ENCODE results near the gene NTM.
A peak's percentile ranks its signal among the peaks of the same experiment; 100 is the strongest.

The NTM gene

GRCh38 chr11:131902421-131902820, 532.0 kb downstream of the NTM start:
- no peaks in the 10 kb centered on the region for H3K27me3 ChIP-seq (ENCODE audit: control insufficient read depth in 1 of 2, insufficient read depth in 1 of 2, low read length in 2 of 2)
- no peak overlapping the region for H3K4ac ChIP-seq (ENCODE audit: low read depth in 1 of 2, low read length in 2 of 2)
- no peak overlapping the region for H3K23ac ChIP-seq (ENCODE audit: low read length in 2 of 2)
- H3K9ac ChIP-seq (ENCODE audit: low read length): no peak overlapping the region
- peaks cover 6% of the 10 kb centered on the region for H3K4me1 ChIP-seq (ENCODE audit: control insufficient read depth, insufficient read depth, low read depth, low read length)
- no peak overlapping the region for H3K14ac ChIP-seq (ENCODE audit: low read length in 2 of 2)
- H3K4me2 ChIP-seq (ENCODE audit: low read length, poor library complexity, severe bottlenecking): no peak overlapping the region
- H2BK15ac ChIP-seq (ENCODE audit: low read depth, poor library complexity, severe bottlenecking): no peak overlapping the region
- peak overlapping the region; percentile 79 for H2AK5ac ChIP-seq (ENCODE audit: low read length, severe bottlenecking)
- no peak overlapping the region for H4K8ac ChIP-seq (ENCODE audit: low read length)
- no peaks in the 10 kb centered on the region for H3K9me3 ChIP-seq (ENCODE audit: control insufficient read depth, low read length)
- no peaks in the 10 kb centered on the region for H3K36me3 ChIP-seq (ENCODE audit: control insufficient read depth in 1 of 2, insufficient read depth in 2 of 2, low read depth in 1 of 2, low read length in 2 of 2)
- no peak overlapping the region for H3K4me3 ChIP-seq (ENCODE audit: insufficient read depth in 1 of 2, low read depth in 1 of 2, low read length in 2 of 2)
- no peak overlapping the region for H3K27ac ChIP-seq (ENCODE audit: low read length, poor library complexity, severe bottlenecking)
- no peak overlapping the region for H2BK120ac ChIP-seq (ENCODE audit: low read depth, low read length)
- no peak overlapping the region for H2AFZ ChIP-seq (ENCODE audit: low read depth, low read length)
- no peak for DNase-seq
- H4K91ac ChIP-seq (ENCODE audit: low read length): no peak overlapping the region
- H3K18ac ChIP-seq (ENCODE audit: low read depth in 1 of 2, low read length in 2 of 2): no peak overlapping the region
- no peak overlapping the region for H2BK12ac ChIP-seq (ENCODE audit: low read length in 2 of 2)
- H3K79me1 ChIP-seq (replicated peaks; ENCODE audit: low read length, poor library complexity, severe bottlenecking): peaks cover 8% of the 10 kb centered on the region
- no peak overlapping the region for H2BK5ac ChIP-seq (ENCODE audit: low read depth, low read length, poor library complexity, severe bottlenecking)
- WGBS: 100% methylated on average over 1 of the region's 1 CpG

GRCh38 chr11:131903074-131903473, 532.7 kb downstream of the NTM start:
- no peak for DNase-seq

GRCh38 chr11:131904756-131905155, 534.3 kb downstream of the NTM start:
- Histone ChIP-seq H3K9ac (ENCODE audit: low read length) (no peak overlapping the region), H3K36me3 (ENCODE audit: control insufficient read depth in 1 of 2, insufficient read depth in 2 of 2, low read depth in 1 of 2, low read length in 2 of 2) (no peaks in the 10 kb centered on the region), H4K91ac (ENCODE audit: low read length) (no peak overlapping the region), H2BK12ac (ENCODE audit: low read length in 2 of 2) (no peak overlapping the region), H2BK5ac (ENCODE audit: low read depth, low read length, poor library complexity, severe bottlenecking) (no peak overlapping the region), H3K4ac (ENCODE audit: low read depth in 1 of 2, low read length in 2 of 2) (no peak overlapping the region), H3K4me3 (ENCODE audit: insufficient read depth in 1 of 2, low read depth in 1 of 2, low read length in 2 of 2) (no peak overlapping the region), H4K8ac (ENCODE audit: low read length) (no peak overlapping the region), H3K4me1 (ENCODE audit: control insufficient read depth, insufficient read depth, low read depth, low read length) (peaks cover 7% of the 10 kb centered on the region), H3K18ac (ENCODE audit: low read depth in 1 of 2, low read length in 2 of 2) (no peak overlapping the region), H3K14ac (ENCODE audit: low read length in 2 of 2) (no peak overlapping the region), H3K79me1 (replicated peaks; ENCODE audit: low read length, poor library complexity, severe bottlenecking) (peaks cover 10% of the 10 kb centered on the region), H3K27ac (ENCODE audit: low read length, poor library complexity, severe bottlenecking) (peak overlapping the region; percentile 41), H2AK5ac (ENCODE audit: low read length, severe bottlenecking) (no peak overlapping the region), H3K9me3 (ENCODE audit: control insufficient read depth, low read length) (no peaks in the 10 kb centered on the region), H3K4me2 (ENCODE audit: low read length, poor library complexity, severe bottlenecking) (no peak overlapping the region), H2AFZ (ENCODE audit: low read depth, low read length) (no peak overlapping the region), H3K23ac (ENCODE audit: low read length in 2 of 2) (no peak overlapping the region), H2BK15ac (ENCODE audit: low read depth, poor library complexity, severe bottlenecking) (no peak overlapping the region), H3K27me3 (ENCODE audit: control insufficient read depth in 1 of 2, insufficient read depth in 1 of 2, low read length in 2 of 2) (no peaks in the 10 kb centered on the region), H2BK120ac (ENCODE audit: low read depth, low read length) (no peak overlapping the region)
- WGBS: 38% methylated on average over 3 of the region's 3 CpGs
- DNase-seq: no peak

More at GRCh38 chr11:131903074-131903473, 532.7 kb downstream of the NTM start:
- H3K9ac ChIP-seq (ENCODE audit: low read length): no peak overlapping the region
- H3K9me3 ChIP-seq (ENCODE audit: control insufficient read depth, low read length): no peaks in the 10 kb centered on the region
- H4K8ac ChIP-seq (ENCODE audit: low read length): no peak overlapping the region
- H3K14ac ChIP-seq (ENCODE audit: low read length in 2 of 2): no peak overlapping the region
- no peak overlapping the region for H2BK15ac ChIP-seq (ENCODE audit: low read depth, poor library complexity, severe bottlenecking)
- no peak overlapping the region for H3K23ac ChIP-seq (ENCODE audit: low read length in 2 of 2)
- 100% methylated on average over 5 of the region's 5 CpGs for WGBS
- peaks cover 7% of the 10 kb centered on the region for H3K4me1 ChIP-seq (ENCODE audit: control insufficient read depth, insufficient read depth, low read depth, low read length)
- no peak overlapping the region for H3K27ac ChIP-seq (ENCODE audit: low read length, poor library complexity, severe bottlenecking)
- H3K4ac ChIP-seq (ENCODE audit: low read depth in 1 of 2, low read length in 2 of 2): no peak overlapping the region
- H3K4me3 ChIP-seq (ENCODE audit: insufficient read depth in 1 of 2, low read depth in 1 of 2, low read length in 2 of 2): no peak overlapping the region
- H3K36me3 ChIP-seq (ENCODE audit: control insufficient read depth in 1 of 2, insufficient read depth in 2 of 2, low read depth in 1 of 2, low read length in 2 of 2): no peaks in the 10 kb centered on the region
- H4K91ac ChIP-seq (ENCODE audit: low read length): no peak overlapping the region
- H2BK12ac ChIP-seq (ENCODE audit: low read length in 2 of 2): no peak overlapping the region
- H2BK120ac ChIP-seq (ENCODE audit: low read depth, low read length): no peak overlapping the region
- H3K79me1 ChIP-seq (replicated peaks; ENCODE audit: low read length, poor library complexity, severe bottlenecking): peaks cover 10% of the 10 kb centered on the region
- no peak overlapping the region for H2BK5ac ChIP-seq (ENCODE audit: low read depth, low read length, poor library complexity, severe bottlenecking)
- H3K27me3 ChIP-seq (ENCODE audit: control insufficient read depth in 1 of 2, insufficient read depth in 1 of 2, low read length in 2 of 2): no peaks in the 10 kb centered on the region
- no peak overlapping the region for H3K4me2 ChIP-seq (ENCODE audit: low read length, poor library complexity, severe bottlenecking)
- H3K18ac ChIP-seq (ENCODE audit: low read depth in 1 of 2, low read length in 2 of 2): no peak overlapping the region
- no peak overlapping the region for H2AFZ ChIP-seq (ENCODE audit: low read depth, low read length)
- H2AK5ac ChIP-seq (ENCODE audit: low read length, severe bottlenecking): no peak overlapping the region

- Histone ChIP-seq H3K9me3 (ENCODE audit: control insufficient read depth, low read length) (no peaks in the 10 kb centered on the region), H3K4ac (ENCODE audit: low read depth in 1 of 2, low read length in 2 of 2) (no peak overlapping the region), H3K9ac (ENCODE audit: low read length) (no peak overlapping the region), H3K4me2 (ENCODE audit: low read length, poor library complexity, severe bottlenecking) (no peak overlapping the region), H3K23ac (ENCODE audit: low read length in 2 of 2) (no peak overlapping the region), H3K4me1 (ENCODE audit: control insufficient read depth, insufficient read depth, low read depth, low read length) (peaks cover 8% of the 10 kb centered on the region), H3K27me3 (ENCODE audit: control insufficient read depth in 1 of 2, insufficient read depth in 1 of 2, low read length in 2 of 2) (no peaks in the 10 kb centered on the region), H4K91ac (ENCODE audit: low read length) (no peak overlapping the region), H2BK5ac (ENCODE audit: low read depth, low read length, poor library complexity, severe bottlenecking) (no peak overlapping the region), H3K18ac (ENCODE audit: low read depth in 1 of 2, low read length in 2 of 2) (no peak overlapping the region), H4K8ac (ENCODE audit: low read length) (no peak overlapping the region), H2BK12ac (ENCODE audit: low read length in 2 of 2) (no peak overlapping the region), H2AFZ (ENCODE audit: low read depth, low read length) (no peak overlapping the region), H3K36me3 (ENCODE audit: control insufficient read depth in 1 of 2, insufficient read depth in 2 of 2, low read depth in 1 of 2, low read length in 2 of 2) (no peaks in the 10 kb centered on the region), H2AK5ac (ENCODE audit: low read length, severe bottlenecking) (peak overlapping the region; percentile 25), H2BK15ac (ENCODE audit: low read depth, poor library complexity, severe bottlenecking) (no peak overlapping the region), H3K14ac (ENCODE audit: low read length in 2 of 2) (no peak overlapping the region), H3K79me1 (replicated peaks; ENCODE audit: low read length, poor library complexity, severe bottlenecking) (peaks cover 10% of the 10 kb centered on the region), H3K4me3 (ENCODE audit: insufficient read depth in 1 of 2, low read depth in 1 of 2, low read length in 2 of 2) (no peak overlapping the region), H2BK120ac (ENCODE audit: low read depth, low read length) (no peak overlapping the region), H3K27ac (ENCODE audit: low read length, poor library complexity, severe bottlenecking) (no peak overlapping the region)
- no peak for DNase-seq
- WGBS: 51% methylated on average over 4 of the region's 4 CpGs
Observed at GRCh38 chr11:131906963-131907362, 536.5 kb downstream of the NTM start.

Measured in mesenchymal stem cell (in vitro differentiated cells and primary cell).